ENCODE data around the gene MYO15B. TPM values are rescaled to one million over a fixed set of nuclear protein-coding genes. Genes with fewer than 3 reads are reported as not detected.

MYO15B gene
- total and polyA plus RNA-seq, 2 of the 13 experiments (the other 11 are each of a cell fraction or from before 2014, with no cell fraction given), result 2.8 to 8.1 TPM

DNA sequence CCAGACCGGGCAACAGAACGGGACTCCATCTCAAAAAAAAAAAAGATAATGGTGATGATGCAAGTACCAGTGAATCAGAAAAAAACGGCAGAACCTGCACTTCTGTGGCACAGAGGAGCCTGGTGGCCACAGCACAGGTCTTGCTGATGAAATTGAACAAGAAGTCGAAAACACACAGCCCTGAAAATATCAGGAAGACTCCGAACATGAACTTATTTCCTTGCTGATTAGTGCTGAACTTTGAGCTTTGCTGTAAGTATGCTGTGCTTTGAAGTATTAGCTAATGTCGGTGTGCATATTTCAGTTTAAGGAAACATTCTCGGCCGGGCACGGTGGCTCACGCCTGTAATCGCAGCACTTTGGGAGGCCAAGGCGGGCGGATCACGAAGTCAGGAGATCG, 10.9 kb upstream of the MYO15B start (continued):
- TF ChIP-seq ZBTB34 (CRISPR knock-in tag; IDR thresholded peaks at IDR 0.05) (no peak), ZNF510 (CRISPR knock-in tag; IDR thresholded peaks at IDR 0.05; ENCODE audit: low read depth) (no peak), CEBPG (CRISPR knock-in tag; IDR thresholded peaks at IDR 0.05) (peak; percentile 86), SSRP1 (CRISPR knock-in tag; IDR thresholded peaks at IDR 0.05) (no peak), ZNF33A (CRISPR knock-in tag; IDR thresholded peaks at IDR 0.05; ENCODE audit: borderline replicate concordance) (no peak), ZNF34 (CRISPR knock-in tag; IDR thresholded peaks at IDR 0.05; ENCODE audit: borderline replicate concordance) (no peak), ZNF333 (CRISPR knock-in tag; IDR thresholded peaks at IDR 0.05; ENCODE audit: borderline replicate concordance) (no peak), SALL2 (CRISPR knock-in tag; IDR thresholded peaks at IDR 0.05) (no peak), ZBTB14 (CRISPR knock-in tag; IDR thresholded peaks at IDR 0.05) (no peak), ZNF781 (CRISPR knock-in tag; IDR thresholded peaks at IDR 0.05; ENCODE audit: borderline replicate concordance, not compliant biosample characterization) (peak; percentile 7), MZF1 (CRISPR knock-in tag; IDR thresholded peaks at IDR 0.05; ENCODE audit: borderline replicate concordance) (no peak), ZNF777 (CRISPR knock-in tag; IDR thresholded peaks at IDR 0.05) (no peak), THYN1 (CRISPR knock-in tag; IDR thresholded peaks at IDR 0.05; ENCODE audit: borderline replicate concordance, low read depth) (no peak), SYNCRIP (IDR thresholded peaks at IDR 0.05; ENCODE audit: insufficient read depth, low read depth, low read length) (no peak), ZNF30 (CRISPR knock-in tag; IDR thresholded peaks at IDR 0.05) (no peak), PCBP1 (IDR thresholded peaks at IDR 0.05; ENCODE audit: borderline replicate concordance, low read depth, low read length) (no peak), ZNF44 (CRISPR knock-in tag; IDR thresholded peaks at IDR 0.05) (no peak), JUND (CRISPR knock-in tag; IDR thresholded peaks at IDR 0.05) (no peak), ZNF407 (CRISPR knock-in tag; IDR thresholded peaks at IDR 0.05; ENCODE audit: not compliant biosample characterization) (no peak)
- TF ChIP-seq, protein P1, sequence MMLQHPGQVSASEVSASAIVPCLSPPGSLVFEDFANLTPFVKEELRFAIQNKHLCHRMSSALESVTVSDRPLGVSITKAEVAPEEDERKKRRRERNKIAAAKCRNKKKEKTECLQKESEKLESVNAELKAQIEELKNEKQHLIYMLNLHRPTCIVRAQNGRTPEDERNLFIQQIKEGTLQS (CRISPR knock-in tag; IDR thresholded peaks at IDR 0.05), result peak; percentile 67; the same call in 1 of the 2 replicates

Measured in HepG2 (cell line).